Thyroid gland (tissue), 4 donors: ENCODE measurements around the gene SERPINB5. TPM values are rescaled to one million over a fixed set of nuclear protein-coding genes. Genes with fewer than 3 reads are reported as not detected.
"Not testable (repeated sequence)": the region's sequence is repeated elsewhere in the genome, so short reads cannot be mapped to it uniquely, and the experiment has no call there.

ENCODE experiments used
- DNase-seq, 2 donors: peaks; one replicate each; pipeline ENCODE4 v3.0.0-alpha.2; 2019
- H3K27ac ChIP-seq, 3 donors: fragments of 200-600 bp; sonication (generic); 1 replicate in 2 of 3; 2 replicates in 1 of 3; pipeline ENCODE4 v1.5.1; 2016 to 2019; ENCODE audit warnings: mild to moderate bottlenecking in 1 of 3, moderate library complexity in 1 of 3
- H3K27me3 ChIP-seq: fragments of 200-600 bp; sonication (generic); one replicate; pipeline ENCODE4 v1.5.1; 2019
- H3K36me3 ChIP-seq, 2 donors: fragments of 200-600 bp; sonication (generic); one replicate each; pipeline ENCODE4 v1.5.1; 2016 to 2019
- H3K4me1 ChIP-seq, 2 donors: fragments of 200-600 bp; sonication (generic); one replicate each; pipeline ENCODE4 v1.5.1; 2017 to 2019
- H3K4me3 ChIP-seq, 3 donors: fragments of 200-600 bp; sonication (generic); replicated peaks in 1 of 3; 1 replicate in 2 of 3; 2 replicates in 1 of 3; pipeline ENCODE4 v1.5.1; 2016; ENCODE audit warnings: mild to moderate bottlenecking in 1 of 3
- H3K9me3 ChIP-seq: fragments of 200-600 bp; sonication (generic); one replicate; pipeline ENCODE4 v1.5.1; 2017
- POLR2A ChIP-seq, 2 donors: fragments of 450-650 bp; IDR thresholded peaks; one replicate each; pipeline ENCODE4 v1.6.1; 2017; ENCODE audit warnings: antibody characterized with exemption in 2 of 2, mild to moderate bottlenecking in 2 of 2, moderate library complexity in 1 of 2
- WGBS, 2 donors: methylation state at CpG; one replicate each; pipeline ENCODE4 v1.1.5; 2017; 5-methylcytosine and 5-hydroxymethylcytosine counted together
- intact Hi-C: fragments of 100-400 bp; cut with DNase I; formaldehyde crosslinking; loops from one replicate; pipeline ENCODE4 v1.15.1; 2023
- total RNA-seq, 4 donors: library from RNA; depleted of rRNA; stranded (reverse); fragments of >200 nt; gene quantifications; one replicate each; pipeline ENCODE4 v1.2.3, GENCODE V29; 2016
- TF ChIP-seq, protein P1 (sequence below), 6 experiments: fragments of 200-600 bp in 3 of 6; fragments of 450-650 bp in 3 of 6; sonication (generic) in 3 of 6; IDR thresholded peaks; one replicate each; pipeline ENCODE4 v1.5.1; 2016 to 2019; ENCODE audit warnings: antibody characterized with exemption in 6 of 6, mild to moderate bottlenecking in 2 of 6, inconsistent platforms in 1 of 6, moderate library complexity in 1 of 6

The SERPINB5 gene
- total RNA-seq, 4 donors from 2014 or later, result not detected

GRCh38 chr18:63451799-63452660 is 24.7 kb upstream of the SERPINB5 start:
- H3K27me3 ChIP-seq, result no peaks in the 10 kb centered on the region
- H3K36me3 ChIP-seq, result no peaks in the 10 kb centered on the region
- H3K27ac ChIP-seq, result peak overlapping the region in 2 of 3 donors; percentile 51 to 76
- TF ChIP-seq, protein P1, sequence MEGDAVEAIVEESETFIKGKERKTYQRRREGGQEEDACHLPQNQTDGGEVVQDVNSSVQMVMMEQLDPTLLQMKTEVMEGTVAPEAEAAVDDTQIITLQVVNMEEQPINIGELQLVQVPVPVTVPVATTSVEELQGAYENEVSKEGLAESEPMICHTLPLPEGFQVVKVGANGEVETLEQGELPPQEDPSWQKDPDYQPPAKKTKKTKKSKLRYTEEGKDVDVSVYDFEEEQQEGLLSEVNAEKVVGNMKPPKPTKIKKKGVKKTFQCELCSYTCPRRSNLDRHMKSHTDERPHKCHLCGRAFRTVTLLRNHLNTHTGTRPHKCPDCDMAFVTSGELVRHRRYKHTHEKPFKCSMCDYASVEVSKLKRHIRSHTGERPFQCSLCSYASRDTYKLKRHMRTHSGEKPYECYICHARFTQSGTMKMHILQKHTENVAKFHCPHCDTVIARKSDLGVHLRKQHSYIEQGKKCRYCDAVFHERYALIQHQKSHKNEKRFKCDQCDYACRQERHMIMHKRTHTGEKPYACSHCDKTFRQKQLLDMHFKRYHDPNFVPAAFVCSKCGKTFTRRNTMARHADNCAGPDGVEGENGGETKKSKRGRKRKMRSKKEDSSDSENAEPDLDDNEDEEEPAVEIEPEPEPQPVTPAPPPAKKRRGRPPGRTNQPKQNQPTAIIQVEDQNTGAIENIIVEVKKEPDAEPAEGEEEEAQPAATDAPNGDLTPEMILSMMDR (IDR thresholded peaks at IDR 0.05), result no peak
- TF ChIP-seq POLR2A (IDR thresholded peaks at IDR 0.05), result no peak
- H3K4me1 ChIP-seq, result peaks cover 16 to 18% of the 10 kb centered on the region in 2 donors
- H3K4me3 ChIP-seq, result no peak overlapping the region
- intact Hi-C loops, result no loop called here
- DNase-seq, result peak in 1 of 2 donors; percentile 13
- H3K9me3 ChIP-seq, result no peaks in the 10 kb centered on the region
- WGBS, 2 donors, result 42 to 48% methylated on average over 9 of the region's 9 CpGs

DNA sequence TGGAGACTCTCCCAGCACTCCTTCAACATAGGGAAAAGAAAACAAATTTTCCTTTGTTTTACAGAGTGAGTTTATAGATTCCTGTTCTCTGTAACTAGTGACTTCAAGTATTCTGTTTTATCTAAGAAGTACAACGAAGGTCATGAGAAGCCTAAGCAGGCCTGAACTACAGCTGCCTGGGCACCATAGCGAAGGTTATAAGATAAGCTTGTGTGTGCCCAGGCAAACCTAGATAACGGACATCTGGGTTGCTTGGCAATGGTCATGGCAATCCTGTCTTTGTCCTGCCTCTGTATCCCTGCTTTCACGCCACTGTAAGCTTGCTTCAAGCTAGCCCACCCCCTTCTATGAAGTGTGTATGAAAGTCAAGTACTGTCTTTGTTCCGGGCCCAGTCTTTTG is 24.0 kb upstream of the SERPINB5 start:
- DNase-seq, H3K27me3 ChIP-seq, H3K4me3 ChIP-seq, H3K9me3 ChIP-seq, H3K36me3 ChIP-seq, intact Hi-C loops: not testable (repeated sequence)
- Histone ChIP-seq H3K27ac (peak overlapping the region in 2 of 3 donors; percentile 51 to 76), H3K4me1 (peaks cover 16 to 18% of the 10 kb centered on the region in 2 donors)
- WGBS, 2 donors, result 55 to 71% methylated on average over 5 of the region's 5 CpGs

- Histone ChIP-seq H3K4me1 (peaks cover 16 to 18% of the 10 kb centered on the region in 2 donors), H3K27ac (no peak overlapping the region), H3K4me3 (no peak overlapping the region), H3K9me3 (no peaks in the 10 kb centered on the region), H3K36me3 (no peaks in the 10 kb centered on the region), H3K27me3 (no peaks in the 10 kb centered on the region)
- intact Hi-C loops, result no loop called here
- DNase-seq, result no peak
- WGBS, 2 donors, result 90 to 95% methylated on average over 8 of the region's 8 CpGs
- TF ChIP-seq, protein P1 (IDR thresholded peaks at IDR 0.05), result no peak
- TF ChIP-seq POLR2A (IDR thresholded peaks at IDR 0.05), result no peak
These were observed 22.3 kb upstream of the SERPINB5 start for GRCh38 chr18:63454497-63454896.

GRCh38 chr18:63457977-63458376 is 18.8 kb upstream of the SERPINB5 start:
- TF ChIP-seq, protein P1 (IDR thresholded peaks at IDR 0.05), result no peak
- TF ChIP-seq POLR2A (IDR thresholded peaks at IDR 0.05), result no peak
- Histone ChIP-seq H3K4me3 (no peak overlapping the region), H3K27me3 (no peaks in the 10 kb centered on the region), H3K36me3 (no peaks in the 10 kb centered on the region), H3K4me1 (peaks cover 4 to 5% of the 10 kb centered on the region in 2 donors), H3K9me3 (no peaks in the 10 kb centered on the region), H3K27ac (no peak overlapping the region)
- no peak for DNase-seq
- WGBS, 2 donors, result 92 to 93% methylated on average over 6 of the region's 6 CpGs
- intact Hi-C loops, result no loop called here

- H3K27me3 ChIP-seq, result no peaks in the 10 kb centered on the region
- WGBS, 2 donors, result 74 to 79% methylated on average over 1 of the region's 1 CpG
- intact Hi-C loops, result no loop called here
- no peaks in the 10 kb centered on the region for H3K4me1 ChIP-seq
- no peak for TF ChIP-seq POLR2A (IDR thresholded peaks at IDR 0.05)
- TF ChIP-seq, protein P1 (IDR thresholded peaks at IDR 0.05), result no peak
- H3K9me3 ChIP-seq, result no peaks in the 10 kb centered on the region
- DNase-seq, result no peak
- H3K27ac ChIP-seq, result no peak overlapping the region
- no peak overlapping the region for H3K4me3 ChIP-seq
- no peaks in the 10 kb centered on the region for H3K36me3 ChIP-seq
These were observed 16.3 kb upstream of the SERPINB5 start for GRCh38 chr18:63460414-63460813.
